Thyroid gland (tissue), 4 donors: Measurements from ENCODE around the gene CIITA.

Source experiments
- CTCF ChIP-seq, 6 experiments: fragments of 200-600 bp in 3 of 6; fragments of 450-650 bp in 3 of 6; sonication (generic) in 3 of 6; IDR thresholded peaks; one replicate each; pipeline ENCODE4 v1.5.1; 2016 to 2019; ENCODE audit warnings: antibody characterized with exemption in 6 of 6, mild to moderate bottlenecking in 2 of 6, inconsistent platforms in 1 of 6, moderate library complexity in 1 of 6
- POLR2A ChIP-seq, 2 donors: fragments of 450-650 bp; IDR thresholded peaks; one replicate each; pipeline ENCODE4 v1.6.1; 2017; ENCODE audit warnings: antibody characterized with exemption in 2 of 2, mild to moderate bottlenecking in 2 of 2, moderate library complexity in 1 of 2

GRCh38 chr16:10965440-10966061 lies 88.5 kb downstream of the CIITA start:
- no peak for TF ChIP-seq CTCF (IDR thresholded peaks at IDR 0.05)
- no peak for TF ChIP-seq POLR2A (IDR thresholded peaks at IDR 0.05)
